ENCODE measurements around the gene DRD4. TPM values are rescaled to one million over a fixed set of nuclear protein-coding genes. Genes with fewer than 3 reads are reported as not detected.
A peak's percentile ranks its signal among the peaks of the same experiment; 100 is the strongest.

DRD4 gene
- total and polyA plus RNA-seq, 2 of the 8 experiments (the other 6 are each of a cell fraction or from before 2014, with no cell fraction given), result 3.4 to 4.9 TPM

GRCh38 chr11:615504-616319 is 21.4 kb upstream of the DRD4 start, which contains the start of gene IRF7 (continued):
- no peak for TF ChIP-seq RNF2 (IDR thresholded peaks at IDR 0.05; ENCODE audit: borderline replicate concordance, low read depth, low read length, missing control alignments, poor library complexity, severe bottlenecking)
- no peak for TF ChIP-seq TEAD4 (IDR thresholded peaks at IDR 0.05; ENCODE audit: low read depth, low read length)
- no peak for TF ChIP-seq KDM1A (IDR thresholded peaks at IDR 0.05; ENCODE audit: borderline replicate concordance, low read length)
- no peak for TF ChIP-seq CTCF (IDR thresholded peaks at IDR 0.05; ENCODE audit: control extremely low read depth in 1 of 3, insufficient read depth in 1 of 3, low read depth in 1 of 3, low read length in 3 of 3)
- peak; percentile 72; the same call in 1 of the 2 replicates for TF ChIP-seq TBP (IDR thresholded peaks at IDR 0.05; ENCODE audit: low read depth, low read length)
- peak; percentile 44; the same call in 1 of the 2 replicates for TF ChIP-seq SP4 (IDR thresholded peaks at IDR 0.05; ENCODE audit: low read length)
- TF ChIP-seq POU5F1 (IDR thresholded peaks at IDR 0.05; ENCODE audit: low read depth, low read length), result no peak
- peak; percentile 70 for TF ChIP-seq KDM4A (IDR thresholded peaks at IDR 0.05; ENCODE audit: low read depth, low read length, severe bottlenecking)
- no peak for TF ChIP-seq RAD21 (IDR thresholded peaks at IDR 0.05 in 1 of 2, conservative IDR thresholded peaks at IDR 0.05 in 1 of 2; ENCODE audit: low read depth in 2 of 2, low read length in 2 of 2)
- no peak for TF ChIP-seq SAP30 (IDR thresholded peaks at IDR 0.05; ENCODE audit: insufficient read depth, insufficient replicate concordance, low read length)
- TF ChIP-seq FOSL1 (IDR thresholded peaks at IDR 0.05; ENCODE audit: insufficient read depth, low read depth, low read length), result no peak
- TF ChIP-seq CHD2 (IDR thresholded peaks at IDR 0.05; ENCODE audit: low read length), result no peak
- no peak for TF ChIP-seq USF2 (IDR thresholded peaks at IDR 0.05; ENCODE audit: low read length)
- peak in 1 of 2 experiments; percentile 67; a peak in 2 of 3 replicates for TF ChIP-seq POLR2A (IDR thresholded peaks at IDR 0.05; ENCODE audit: control extremely low read depth in 1 of 2, low read depth in 2 of 2, low read length in 2 of 2)
- no peak for TF ChIP-seq ZNF274 (IDR thresholded peaks at IDR 0.05; ENCODE audit: borderline replicate concordance, extremely low read depth, low read length)
- TF ChIP-seq SP1 (IDR thresholded peaks at IDR 0.05; ENCODE audit: low read depth, low read length), result 0 out of 2 replicates have a peak, but pooled peaks have one; percentile 11
- 0 out of 4 replicates have a peak, but pooled peaks of 1 of the 2 experiments have one; percentile 21 for TF ChIP-seq HDAC2 (IDR thresholded peaks at IDR 0.05; ENCODE audit: borderline replicate concordance in 1 of 2, low read depth in 2 of 2, low read length in 2 of 2)
- TF ChIP-seq EGR1 (IDR thresholded peaks at IDR 0.05; ENCODE audit: borderline replicate concordance, low read depth, low read length), result no peak
- peak; percentile 47 for TF ChIP-seq ASH2L (IDR thresholded peaks at IDR 0.05; ENCODE audit: low read length)

Data from H1 (cell line).